GM21423 (cell line): Measurements from ENCODE around the gene TP63.
"Not testable (repeated sequence)": the region's sequence is repeated elsewhere in the genome, so short reads cannot be mapped to it uniquely, and the experiment has no call there.

ENCODE experiments used
- ATAC-seq: cut with Tn5 transposase; IDR thresholded peaks from one replicate; pipeline ENCODE4 v1.9.1; 2021; ENCODE audit warnings: mild to moderate bottlenecking, moderate library complexity; ENCODE audit not compliant: unreplicated experiment

The TP63 gene

GRCh38 chr3:189625071-189625470 is 6.1 kb upstream of the TP63 start:
- ATAC-seq = no peak

GRCh38 chr3:189625572-189625971 is 5.6 kb upstream of the TP63 start:
- ATAC-seq = no peak

GRCh38 chr3:189626286-189626685 is 4.9 kb upstream of the TP63 start:
- ATAC-seq = no peak

- ATAC-seq = no peak
Observed at GRCh38 chr3:189629803-189630455, 1.3 kb upstream of the TP63 start.

- ATAC-seq = peak; percentile 59
Observed at GRCh38 chr3:189630767-189631372, 319 bp upstream of the TP63 start.

- peak; percentile 6 for ATAC-seq
Observed at GRCh38 chr3:189631409-189631808, 220 bp downstream of the TP63 start.

GRCh38 chr3:189632242-189632641 is 1.1 kb downstream of the TP63 start:
- ATAC-seq = no peak

GRCh38 chr3:189635339-189635738 is 4.2 kb downstream of the TP63 start:
- ATAC-seq = no peak

GRCh38 chr3:189636048-189636447 is 4.9 kb downstream of the TP63 start:
- no peak for ATAC-seq

- ATAC-seq = no peak
Observed at GRCh38 chr3:189637750-189638149, 6.6 kb downstream of the TP63 start.

- ATAC-seq = no peak
Observed at GRCh38 chr3:189638276-189639031, 7.3 kb downstream of the TP63 start.

GRCh38 chr3:189641776-189642175 is 10.6 kb downstream of the TP63 start:
- no peak for ATAC-seq

- ATAC-seq = no peak
Observed at GRCh38 chr3:189646853-189647542, 15.8 kb downstream of the TP63 start.

- ATAC-seq = no peak
Observed at GRCh38 chr3:189652042-189652441, 20.9 kb downstream of the TP63 start.

GRCh38 chr3:189655617-189656016 is 24.4 kb downstream of the TP63 start:
- ATAC-seq = peak; percentile 85

- no peak for ATAC-seq
Observed at GRCh38 chr3:189659571-189659970, 28.4 kb downstream of the TP63 start.

GRCh38 chr3:189664311-189664710 is 33.1 kb downstream of the TP63 start:
- ATAC-seq = no peak

- ATAC-seq = not testable (repeated sequence)
Observed at GRCh38 chr3:189672346-189672745, 41.2 kb downstream of the TP63 start.

- ATAC-seq = peak; percentile 62
Observed at GRCh38 chr3:189673535-189673934, 42.3 kb downstream of the TP63 start.

GRCh38 chr3:189674249-189674913 is 43.2 kb downstream of the TP63 start:
- no peak for ATAC-seq

- ATAC-seq = no peak
Observed at GRCh38 chr3:189677667-189678066, 46.5 kb downstream of the TP63 start.
